Central memory CD8-positive, alpha-beta T cell (primary cell): Measurements from ENCODE around the gene LAGE3.

Experiments
- ATAC-seq: fragments of 150-1000 bp; cut with Tn5 transposase; replicated peaks from 2 replicates; pipeline ENCODE4 v1.10.0; 2022; ENCODE audit warnings: mild to moderate bottlenecking, moderate FRiP score, moderate number of reproducible peaks; ENCODE audit not compliant: poor library complexity, severe bottlenecking; ENCODE audit errors: extremely low read depth
- DNase-seq, 2 donors: peaks; one replicate each; pipeline ENCODE4 v3.0.0; 2021; ENCODE audit warnings: low spot score in 2 of 2
- H3K27ac Mint-ChIP-seq: one replicate; pipeline ENCODE4 v1.8.0; 2022; ENCODE audit warnings: low read depth, mild to moderate bottlenecking, moderate library complexity, mixed read lengths
- H3K27me3 Mint-ChIP-seq: one replicate; pipeline ENCODE4 v1.8.0; 2022; ENCODE audit warnings: mixed read lengths
- H3K36me3 Mint-ChIP-seq: one replicate; pipeline ENCODE4 v1.8.0; 2022; ENCODE audit warnings: mild to moderate bottlenecking, moderate library complexity, mixed read lengths; ENCODE audit not compliant: insufficient read depth
- H3K4me1 Mint-ChIP-seq: one replicate; pipeline ENCODE4 v1.8.0; 2022; ENCODE audit warnings: mixed read lengths
- H3K4me3 Mint-ChIP-seq: one replicate; pipeline ENCODE4 v1.8.0; 2022; ENCODE audit warnings: mild to moderate bottlenecking, moderate library complexity, mixed read lengths
- H3K9me3 Mint-ChIP-seq: one replicate; pipeline ENCODE4 v1.8.0; 2022; ENCODE audit warnings: mixed read lengths

The LAGE3 gene

GRCh38 chrX:154430479-154430878 is 48.6 kb downstream of the LAGE3 start:
- Mint-ChIP-seq H3K36me3 (peaks cover 10% of the 10 kb centered on the region), H3K9me3 (no peaks in the 10 kb centered on the region), H3K4me3 (no peak overlapping the region), H3K27ac (no peak overlapping the region), H3K27me3 (no peaks in the 10 kb centered on the region), H3K4me1 (peaks cover 25% of the 10 kb centered on the region)
- DNase-seq = no peak
- ATAC-seq = no peak

GRCh38 chrX:154429711-154430110 is 49.4 kb downstream of the LAGE3 start:
- Mint-ChIP-seq H3K4me1 (peaks cover 25% of the 10 kb centered on the region), H3K4me3 (peak overlapping the region; percentile 77), H3K36me3 (peaks cover 6% of the 10 kb centered on the region), H3K27me3 (no peaks in the 10 kb centered on the region), H3K9me3 (no peaks in the 10 kb centered on the region), H3K27ac (no peak overlapping the region)
- DNase-seq = no peak
- ATAC-seq = no peak

- Mint-ChIP-seq H3K4me3 (peak within 1 kb of the TSS; percentile 77), H3K4me1 (peaks cover 25% of the 10 kb centered on the region), H3K36me3 (peaks cover 6% of the 10 kb centered on the region), H3K9me3 (no peaks in the 10 kb centered on the region), H3K27ac (peak within 1 kb of the TSS; percentile 78), H3K27me3 (no peaks in the 10 kb centered on the region)
- ATAC-seq (peak; percentile 98), DNase-seq (peak; percentile 65 to 80)
These were observed 50.6 kb downstream of the LAGE3 start, which contains the start of gene ATP6AP1 for GRCh38 chrX:154428176-154429171. TSS of gene ATP6AP1 (plus strand) at chrX:154428677. CDS start at chrX:154428693, 16 bp downstream.
